Erythroblast (primary cell): ENCODE data around the gene CAPN8.

Experiments used
- GATA1 ChIP-seq: IDR thresholded peaks from 2 replicates; pipeline ENCODE4 v1.6.1; 2011; ENCODE audit warnings: low read depth, mild to moderate bottlenecking, control low read depth, low read length, moderate library complexity
- POLR2A ChIP-seq: IDR thresholded peaks from 2 replicates; pipeline ENCODE4 v1.6.1; 2011; ENCODE audit warnings: mild to moderate bottlenecking, low read length

DNA sequence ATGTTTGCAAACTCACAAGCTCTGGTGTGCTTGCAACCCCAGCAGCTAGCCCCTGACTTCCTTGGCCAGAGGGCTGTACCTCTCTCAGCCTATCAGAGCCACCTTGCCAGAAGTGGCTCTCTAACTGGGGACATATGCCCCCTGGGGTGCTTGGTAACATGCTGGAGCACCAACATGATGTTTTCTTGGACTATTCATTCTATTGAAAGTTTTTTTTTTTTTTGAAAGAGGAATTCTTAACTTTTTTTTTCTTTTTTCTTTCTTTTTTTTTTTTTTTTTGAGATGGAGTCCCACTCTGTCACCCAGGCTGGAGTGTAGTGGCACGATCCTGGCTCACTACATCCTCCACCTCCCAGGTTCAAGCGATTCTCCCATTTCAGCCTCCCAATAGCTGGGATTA, 14.7 kb upstream of the CAPN8 start:
- TF ChIP-seq POLR2A = no peak
- TF ChIP-seq GATA1 = no peak
